COR-L47 (cell line): ENCODE results near the gene TRIM44.
A peak's percentile ranks its signal among the peaks of the same experiment; 100 is the strongest.

Experiments
- DNase-seq: peaks from one replicate; lab custom pipeline; 2025; lab: John Stamatoyannopoulos, UW

Gene TRIM44

GRCh38 chr11:35791088-35791958 is 128.7 kb downstream of the TRIM44 start:
- DNase-seq, result peak; percentile 43

GRCh38 chr11:35792148-35792845 is 129.7 kb downstream of the TRIM44 start:
- DNase-seq, result peak; percentile 26

DNA sequence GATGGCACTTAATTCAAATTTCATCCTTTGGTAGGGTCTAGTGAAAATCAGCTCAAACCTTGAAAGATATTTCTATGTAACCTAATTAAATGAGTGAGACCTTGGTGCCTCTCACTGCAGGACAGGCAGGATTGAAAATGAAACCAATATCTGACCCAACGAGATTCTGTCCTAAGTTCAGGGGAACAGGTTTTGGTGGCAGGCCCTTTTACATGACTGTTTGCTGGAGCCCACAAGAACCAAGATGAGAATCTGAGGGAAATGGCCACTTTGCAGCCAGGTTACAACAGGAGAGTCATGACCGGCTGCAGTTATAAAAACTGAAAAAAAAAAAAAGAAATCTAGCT is 130.2 kb downstream of the TRIM44 start:
- no peak for DNase-seq

GRCh38 chr11:35794333-35794732 is 131.8 kb downstream of the TRIM44 start:
- DNase-seq, result no peak

- DNase-seq, result no peak
These were observed 132.3 kb downstream of the TRIM44 start for GRCh38 chr11:35794850-35795249.

DNA sequence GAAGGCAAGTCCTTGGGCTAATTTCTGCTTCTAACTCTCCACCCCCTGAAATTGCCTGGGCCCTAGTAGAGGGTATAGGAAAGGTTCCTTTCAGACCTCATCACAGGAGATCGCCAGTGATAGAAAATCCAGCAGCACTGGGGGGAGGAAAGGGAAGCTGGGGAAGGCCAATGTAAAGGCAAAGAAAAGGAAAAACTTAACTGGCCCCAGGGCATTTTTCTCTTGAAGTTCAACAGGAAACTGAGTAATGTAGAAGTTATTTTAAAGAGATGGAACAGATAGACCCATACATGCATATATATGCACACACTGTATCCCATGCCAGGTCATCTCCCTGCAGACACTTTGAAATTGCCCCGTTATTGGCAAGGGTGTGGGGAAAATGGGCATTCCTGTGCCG is 134.0 kb downstream of the TRIM44 start:
- DNase-seq, result no peak

DNA sequence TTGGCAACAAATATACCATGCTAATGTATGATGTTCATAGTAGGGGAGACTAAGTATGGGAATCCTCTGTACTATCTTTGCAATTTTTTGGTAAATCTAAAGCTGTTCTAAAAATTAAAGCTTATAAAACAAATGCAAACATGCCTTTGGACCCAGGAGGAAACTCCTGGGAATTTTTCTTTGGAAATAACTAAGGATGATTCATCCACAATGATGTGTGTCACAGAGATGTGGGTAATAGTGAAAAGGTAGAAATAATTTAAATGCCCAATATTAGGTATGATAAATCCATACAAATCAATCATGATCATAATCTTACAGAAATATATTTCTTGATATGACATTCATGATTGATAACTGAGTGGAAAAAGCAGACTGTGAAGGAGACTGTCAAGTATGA is 135.8 kb downstream of the TRIM44 start:
- no peak for DNase-seq

- DNase-seq, result no peak
These were observed 136.4 kb downstream of the TRIM44 start for GRCh38 chr11:35798983-35799382.

GRCh38 chr11:35799655-35800054 is 137.1 kb downstream of the TRIM44 start:
- DNase-seq, result no peak

DNA sequence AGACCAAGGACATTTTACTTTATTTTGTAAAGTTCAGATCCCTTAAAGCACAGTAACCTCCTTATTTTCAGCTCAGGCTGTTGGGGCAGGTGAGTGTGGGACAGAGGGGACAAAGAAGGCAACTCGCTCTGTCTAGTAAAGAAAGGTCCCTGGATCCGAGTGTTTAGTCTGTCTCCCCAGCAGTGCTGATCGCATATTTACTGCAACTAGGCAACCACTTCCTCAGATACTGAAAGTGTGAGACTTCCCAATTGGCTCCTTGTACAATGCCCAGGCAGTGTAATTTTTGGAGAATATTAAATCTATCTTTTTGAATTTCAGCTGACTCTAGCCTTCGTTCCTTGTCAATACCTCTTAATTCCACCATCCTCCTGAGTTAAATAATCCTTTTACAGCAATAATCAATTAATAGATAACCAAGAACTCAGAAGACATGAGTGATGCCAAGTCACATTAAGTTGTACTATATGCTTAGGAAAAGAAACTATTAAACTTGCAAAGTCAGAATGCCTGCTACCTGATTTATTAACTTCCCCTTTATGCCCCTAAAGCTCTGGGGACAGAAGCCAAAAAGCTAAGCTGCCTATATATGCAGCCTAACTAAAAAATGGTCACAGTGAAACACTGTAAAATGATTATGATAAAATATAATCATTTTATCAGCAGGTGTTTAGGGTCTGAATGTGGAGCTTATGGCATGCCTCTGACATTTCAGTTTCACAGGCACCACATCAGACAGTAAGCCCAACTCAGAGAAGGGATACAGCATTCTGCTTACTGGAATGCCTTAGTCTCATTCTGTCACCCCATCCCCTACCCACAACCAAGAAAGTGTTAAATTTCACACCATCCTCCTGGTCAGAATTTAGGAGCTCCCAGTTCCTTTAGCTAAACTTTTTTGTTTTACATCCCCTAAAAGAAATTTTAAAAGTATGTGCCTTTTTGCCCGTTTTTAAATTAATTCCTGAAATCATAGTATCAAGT is 138.7 kb downstream of the TRIM44 start:
- DNase-seq, result no peak

DNA sequence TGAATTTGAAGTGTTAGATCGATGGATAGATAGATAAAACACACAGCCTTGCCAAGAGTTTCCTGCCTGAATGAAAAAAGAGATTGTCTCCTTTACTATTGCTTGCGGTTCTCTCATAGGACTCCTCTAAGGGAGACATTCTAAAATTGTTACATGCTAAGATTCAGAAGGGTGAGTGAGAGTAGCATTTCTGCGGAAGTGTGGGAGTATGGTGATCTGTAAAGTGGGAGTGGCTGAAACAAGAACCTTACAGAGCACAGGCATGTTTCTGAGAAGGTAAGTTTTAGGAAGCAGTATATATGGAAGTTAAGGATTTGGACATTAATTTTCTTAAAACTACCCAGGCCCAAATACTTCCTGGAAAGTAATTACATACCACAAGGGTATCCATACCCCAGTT is 139.6 kb downstream of the TRIM44 start:
- DNase-seq, result no peak

DNA sequence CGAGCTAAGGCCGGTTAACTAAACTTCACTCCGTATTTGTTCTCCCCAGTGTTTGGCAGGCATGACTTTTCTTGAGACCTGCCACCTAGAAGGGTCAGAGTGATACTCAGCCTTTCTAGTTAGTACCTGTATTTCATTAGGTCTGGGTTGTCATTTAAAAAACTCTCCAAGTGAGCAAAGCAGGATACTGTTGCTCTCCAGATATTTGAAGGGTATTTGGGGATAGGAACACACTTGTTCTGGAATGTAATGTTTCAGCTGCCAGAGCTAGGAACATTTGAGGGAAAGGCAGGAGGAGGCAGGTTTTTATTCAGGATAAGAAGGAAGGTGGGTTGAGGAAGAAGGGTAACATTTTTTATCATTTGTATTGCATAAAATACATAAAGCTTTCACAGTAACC is 140.1 kb downstream of the TRIM44 start:
- DNase-seq, result no peak

GRCh38 chr11:35803115-35803514 is 140.5 kb downstream of the TRIM44 start:
- no peak for DNase-seq

DNA sequence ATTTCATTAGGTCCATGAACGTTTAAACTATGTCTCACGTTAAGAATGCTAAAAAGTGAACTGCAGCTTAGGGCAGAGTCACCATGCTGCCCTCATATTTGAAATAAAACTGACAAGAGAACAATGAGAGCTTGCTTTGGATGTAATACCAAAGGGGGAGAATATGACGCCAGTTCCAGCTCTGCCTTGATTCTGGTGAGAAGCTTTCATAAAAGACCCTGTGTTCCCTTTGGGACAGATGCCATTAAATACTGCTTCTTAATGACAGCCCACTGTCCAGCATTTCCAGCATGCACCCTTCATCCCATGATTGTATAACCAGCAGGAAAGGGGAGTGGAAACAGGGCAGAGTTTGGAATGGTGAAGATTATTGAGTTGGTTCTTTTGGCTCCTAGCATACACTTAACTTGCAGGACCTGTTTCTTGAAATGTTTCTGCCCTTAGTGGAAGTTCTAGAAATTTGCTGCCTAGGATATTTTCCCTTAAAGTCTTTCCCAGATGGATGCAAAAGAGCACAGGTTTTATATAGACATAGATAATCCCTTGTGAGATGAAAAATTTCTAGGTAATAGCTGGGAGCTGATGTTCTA is 142.0 kb downstream of the TRIM44 start:
- DNase-seq, result no peak

DNA sequence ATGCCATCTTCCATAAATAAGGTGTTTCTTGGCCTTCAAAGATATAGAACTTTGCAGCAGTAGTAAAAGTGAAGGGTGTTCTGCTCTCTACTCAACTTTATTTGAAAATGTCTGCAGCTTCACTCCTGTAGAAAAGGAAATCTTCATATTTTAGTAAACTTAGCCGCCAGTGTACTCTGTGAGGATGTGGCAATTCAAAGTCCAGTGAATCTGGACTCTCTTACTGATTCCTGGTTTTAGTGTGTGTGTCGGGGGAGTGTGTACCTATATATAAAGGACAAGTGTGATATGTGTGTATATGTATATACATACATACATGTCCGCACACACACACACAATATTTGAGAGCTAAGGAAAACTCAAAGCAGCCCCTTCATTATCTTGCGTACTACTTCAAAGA is 147.0 kb downstream of the TRIM44 start:
- no peak for DNase-seq

DNA sequence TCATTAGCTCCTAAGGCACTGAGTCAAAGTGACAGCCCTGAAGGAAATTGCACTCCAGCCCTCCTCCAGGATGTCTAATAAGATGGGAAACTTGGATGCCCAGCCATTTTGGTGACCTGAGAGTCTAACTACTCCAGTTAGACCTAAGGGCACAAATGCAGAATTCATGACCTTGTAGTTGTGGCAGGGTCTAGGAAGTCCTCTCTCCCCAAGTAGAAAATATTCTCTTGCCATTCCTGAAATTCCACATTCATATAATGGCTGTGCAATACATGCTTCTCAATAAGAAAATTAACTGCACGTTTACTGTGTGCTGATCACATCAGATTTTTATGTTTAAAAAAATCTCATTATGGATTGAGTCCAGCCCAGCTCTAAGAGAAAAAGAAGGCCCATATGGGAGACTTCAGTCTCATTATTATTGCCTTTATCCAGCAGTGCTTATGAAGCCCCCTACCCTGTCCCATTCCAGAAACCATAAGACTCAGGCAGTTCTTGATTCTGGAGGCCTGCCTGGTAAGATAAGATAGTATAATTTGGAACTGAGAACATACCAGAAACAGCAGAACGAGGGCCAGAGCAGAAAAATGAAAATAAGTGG is 147.6 kb downstream of the TRIM44 start:
- no peak for DNase-seq

GRCh38 chr11:35811783-35812182 is 149.2 kb downstream of the TRIM44 start:
- DNase-seq, result no peak

DNA sequence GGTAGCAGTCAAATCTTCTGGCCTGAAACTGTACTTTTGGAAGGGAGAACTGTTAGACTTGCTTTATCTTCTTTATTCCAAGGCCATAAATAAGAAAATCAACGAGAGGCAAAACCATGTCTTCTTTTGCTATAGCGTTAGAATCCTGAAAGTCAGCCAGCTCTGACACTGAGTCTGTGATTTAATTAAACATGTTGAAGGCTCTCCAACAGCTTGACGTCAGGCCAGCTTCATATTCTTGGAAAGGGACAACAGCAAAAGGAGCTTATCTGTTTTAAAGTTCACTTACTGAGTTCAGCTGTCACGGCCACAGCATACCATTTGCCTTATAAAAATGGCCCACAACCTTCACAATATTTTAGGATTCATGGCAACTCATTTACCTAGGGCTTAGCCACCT is 150.3 kb downstream of the TRIM44 start:
- no peak for DNase-seq

GRCh38 chr11:35814081-35814695 is 151.6 kb downstream of the TRIM44 start:
- no peak for DNase-seq

GRCh38 chr11:35814720-35815305 is 152.2 kb downstream of the TRIM44 start:
- DNase-seq, result no peak
